ENCODE data around the gene SPHK1. TPM values are rescaled to one million over a fixed set of nuclear protein-coding genes. Genes with fewer than 3 reads are reported as not detected.

The SPHK1 gene
- total RNA-seq, 1 donor from 2014 or later, result 54.5 TPM

DNA sequence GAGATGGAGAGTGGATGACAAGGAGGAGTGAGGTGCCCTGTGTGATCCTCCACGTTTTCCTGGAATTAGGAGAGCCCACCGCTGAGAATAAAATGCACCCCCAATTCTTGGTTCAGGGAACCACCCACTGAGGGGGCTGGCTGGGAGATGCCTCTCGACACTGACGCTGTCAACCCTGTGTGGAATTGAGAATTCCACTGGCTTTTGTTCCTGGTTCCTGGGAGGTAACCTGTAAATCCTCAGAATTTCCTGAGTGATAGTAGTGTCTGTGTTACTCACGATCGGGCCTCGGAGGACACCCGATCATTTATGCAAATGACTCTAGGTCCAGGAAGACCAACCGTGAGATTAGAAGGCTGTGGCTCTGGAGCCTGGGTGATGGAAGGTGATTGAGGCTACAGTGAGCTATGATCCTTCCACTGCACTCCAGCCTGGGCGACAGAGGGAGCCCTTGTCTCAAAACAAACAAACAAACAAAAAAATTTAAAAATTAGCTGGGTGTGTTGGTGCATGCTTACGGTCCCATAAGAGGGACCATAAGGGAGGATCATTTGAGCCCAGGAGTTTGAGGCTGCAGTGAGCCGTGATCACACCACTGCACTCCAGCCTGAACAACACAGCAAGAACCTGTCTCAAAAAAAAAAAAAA is 19.0 kb upstream of the SPHK1 start:
- no peak for DNase-seq (ENCODE audit: low read depth)
- TF ChIP-seq CTCF (conservative IDR thresholded peaks at IDR 0.05; ENCODE audit: low read depth, low read length), result peak; percentile 68
- H3K4me3 ChIP-seq (ENCODE audit: low read depth, low read length), result no peak overlapping the region

DNA sequence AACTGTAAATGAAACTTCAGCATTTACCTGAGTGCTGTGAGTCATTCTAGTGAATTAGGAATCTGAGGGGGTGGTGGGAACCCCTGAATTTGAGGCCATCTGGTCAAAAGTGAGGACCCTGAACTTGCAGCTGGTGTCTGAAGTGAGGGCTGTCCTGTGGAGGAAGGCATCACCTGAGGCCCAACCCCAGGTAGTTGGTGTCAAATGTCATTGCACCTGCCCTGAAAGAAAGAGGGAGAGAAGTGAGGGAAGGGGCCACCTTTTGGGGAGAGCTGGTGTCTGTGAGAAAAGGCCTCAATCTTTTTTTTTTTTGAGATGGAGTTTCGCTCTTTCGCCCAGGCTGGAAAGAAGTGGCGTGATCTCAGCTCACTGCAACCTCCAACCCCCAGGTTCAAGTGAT is 18.2 kb upstream of the SPHK1 start:
- no peak for TF ChIP-seq CTCF (conservative IDR thresholded peaks at IDR 0.05; ENCODE audit: low read depth, low read length)
- no peak overlapping the region for H3K4me3 ChIP-seq (ENCODE audit: low read depth, low read length)
- DNase-seq (ENCODE audit: low read depth), result no peak

DNA sequence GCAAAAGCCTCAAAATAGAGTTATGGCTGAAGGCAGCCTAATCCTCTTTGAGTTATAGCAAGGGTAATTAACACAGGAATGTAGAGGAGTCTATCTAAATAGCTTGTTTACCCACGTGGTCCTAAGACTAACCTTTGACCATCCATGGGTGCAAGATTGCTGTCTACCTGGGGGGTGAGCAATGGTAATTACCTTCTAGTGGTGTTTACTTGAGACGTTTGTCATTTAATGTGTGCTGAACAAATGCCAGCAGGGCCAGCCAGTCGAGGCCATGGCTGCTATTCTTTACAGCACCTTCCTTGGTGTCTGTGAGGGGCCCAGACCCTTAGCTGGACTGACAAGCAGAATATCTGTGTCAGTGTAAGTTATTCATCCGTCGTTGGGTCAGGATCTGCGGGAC is 16.8 kb upstream of the SPHK1 start:
- no peak for DNase-seq (ENCODE audit: low read depth)
- TF ChIP-seq CTCF (conservative IDR thresholded peaks at IDR 0.05; ENCODE audit: low read depth, low read length), result no peak
- H3K4me3 ChIP-seq (ENCODE audit: low read depth, low read length), result no peak overlapping the region

- H3K4me3 ChIP-seq (ENCODE audit: low read depth, low read length), result no peak overlapping the region
- no peak for TF ChIP-seq CTCF (conservative IDR thresholded peaks at IDR 0.05; ENCODE audit: low read depth, low read length)
- no peak for DNase-seq (ENCODE audit: low read depth)
Observed at GRCh38 chr17:76368545-76368944, 15.9 kb upstream of the SPHK1 start.

DNA sequence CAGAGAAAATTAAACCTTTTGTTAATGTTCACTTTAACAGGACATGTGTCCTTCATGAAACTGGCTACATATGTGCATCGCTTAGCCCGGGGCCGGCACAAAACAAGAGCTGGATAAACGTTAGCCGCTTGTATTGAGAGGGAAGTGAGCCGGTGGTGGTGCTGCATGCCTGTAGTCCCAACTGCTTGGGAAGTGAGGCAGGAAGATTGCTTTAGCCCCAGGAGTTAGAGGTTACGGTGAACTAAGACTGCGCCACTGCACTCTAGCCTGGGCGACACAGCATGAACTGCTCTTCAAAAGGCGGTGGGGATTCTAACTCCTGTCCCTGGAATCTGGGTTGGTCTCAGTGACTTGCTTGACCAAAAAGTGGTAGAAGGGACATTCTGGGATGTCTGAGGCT is 15.0 kb upstream of the SPHK1 start:
- TF ChIP-seq CTCF (conservative IDR thresholded peaks at IDR 0.05; ENCODE audit: low read depth, low read length), result no peak
- DNase-seq (ENCODE audit: low read depth), result no peak
- H3K4me3 ChIP-seq (ENCODE audit: low read depth, low read length), result no peak overlapping the region

GRCh38 chr17:76369804-76370203 is 14.6 kb upstream of the SPHK1 start:
- TF ChIP-seq CTCF (conservative IDR thresholded peaks at IDR 0.05; ENCODE audit: low read depth, low read length), result no peak
- H3K4me3 ChIP-seq (ENCODE audit: low read depth, low read length), result no peak overlapping the region
- DNase-seq (ENCODE audit: low read depth), result no peak

DNA sequence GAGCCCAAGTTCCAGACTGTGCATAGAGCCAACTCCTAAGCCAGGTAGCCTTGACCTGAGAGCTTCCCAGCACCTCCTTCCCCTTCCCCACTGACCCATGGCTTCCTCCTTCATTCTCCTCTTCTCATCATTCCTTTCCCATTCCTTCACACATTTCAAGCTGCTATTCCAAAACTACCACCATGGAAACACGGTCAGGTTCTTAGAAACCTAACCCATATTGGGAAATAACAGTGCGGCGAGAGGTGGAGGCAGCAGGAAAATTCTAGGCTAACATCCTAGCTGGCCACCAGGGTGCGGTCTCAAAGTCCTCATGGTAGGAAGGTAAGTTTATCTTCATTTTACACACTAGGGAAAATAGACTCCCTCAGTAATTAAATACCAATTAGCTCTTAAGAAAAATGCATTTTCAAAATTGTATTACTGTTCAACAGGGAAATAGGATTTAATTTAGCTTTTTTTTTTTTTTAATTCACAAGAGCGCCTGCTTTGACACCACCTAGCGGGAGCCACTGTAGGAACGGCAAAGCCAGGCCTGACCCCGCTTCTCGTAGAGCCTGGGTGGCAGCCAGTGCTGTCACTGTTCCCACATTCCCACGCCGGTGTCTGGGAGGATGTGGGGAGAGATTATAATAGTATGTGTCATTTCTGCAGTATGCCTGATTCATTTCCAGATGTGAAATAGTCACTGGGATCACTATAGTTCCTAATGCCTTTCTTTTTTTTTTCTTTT is 14.0 kb upstream of the SPHK1 start:
- peak; percentile 50 for TF ChIP-seq CTCF (conservative IDR thresholded peaks at IDR 0.05; ENCODE audit: low read depth, low read length)
- no peak overlapping the region for H3K4me3 ChIP-seq (ENCODE audit: low read depth, low read length)
- DNase-seq (ENCODE audit: low read depth), result no peak

All from epithelial cell of proximal tubule (primary cell).